DMS 273 treated with DMSO at 0.1 percent for 48 hours (cell line): ENCODE measurements around the gene NFKBIB.

Experiments used
- DNase-seq: peaks from one replicate; lab custom pipeline; 2025; lab: John Stamatoyannopoulos, UW

The NFKBIB gene

DNA sequence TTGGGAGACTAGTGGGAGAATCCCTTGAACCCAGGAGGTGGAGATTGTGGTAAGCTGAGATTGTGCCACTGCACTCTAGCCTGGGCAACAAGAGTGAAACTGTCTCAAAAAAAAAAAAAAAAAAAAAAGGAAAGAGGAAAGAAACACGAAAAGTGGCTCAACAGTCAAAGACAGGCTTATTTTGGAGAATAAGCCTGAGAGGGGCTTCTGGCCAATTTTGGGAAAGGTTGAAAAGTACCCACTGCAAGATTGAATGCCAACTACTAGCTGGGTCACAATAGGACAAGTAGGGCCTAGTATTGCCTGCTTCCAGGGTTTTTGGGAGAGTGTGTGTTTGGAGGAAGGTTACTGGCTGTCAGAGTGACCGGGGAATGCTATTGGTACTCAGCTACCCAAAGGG lies 58.5 kb downstream of the NFKBIB start:
- DNase-seq: no peak
